ENCODE results near the gene SPRR1A.

Gene SPRR1A

GRCh38 chr1:152983743-152984142, at the start of gene SPRR1A:
TSS of gene SPRR1A (plus strand) at chr1:152984081. CDS start at chr1:152985231, 1,150 bp downstream.
- DNase-seq (ENCODE audit: low read depth) = no peak

- DNase-seq (ENCODE audit: low read depth) = no peak
Measured at GRCh38 chr1:152940614-152941013, 43.3 kb upstream of the SPRR1A start.

GRCh38 chr1:152941037-152941711, 42.7 kb upstream of the SPRR1A start:
- no peak for DNase-seq (ENCODE audit: low read depth)

- no peak for DNase-seq (ENCODE audit: low read depth)
Measured at GRCh38 chr1:152942161-152942560, 41.7 kb upstream of the SPRR1A start.

GRCh38 chr1:152946248-152946647, 37.6 kb upstream of the SPRR1A start:
- no peak for DNase-seq (ENCODE audit: low read depth)

- no peak for DNase-seq (ENCODE audit: low read depth)
Measured at GRCh38 chr1:152946651-152947256, 37.1 kb upstream of the SPRR1A start, which contains the start of gene SPRR5. TSS of gene SPRR5 (plus strand) at chr1:152947206. CDS start at chr1:152948555, 1,349 bp downstream.

GRCh38 chr1:152951711-152952110, 32.2 kb upstream of the SPRR1A start:
- no peak for DNase-seq (ENCODE audit: low read depth)

GRCh38 chr1:152953761-152954160, 30.1 kb upstream of the SPRR1A start:
- no peak for DNase-seq (ENCODE audit: low read depth)

GRCh38 chr1:152954436-152954835, 29.4 kb upstream of the SPRR1A start:
- DNase-seq (ENCODE audit: low read depth) = no peak

GRCh38 chr1:152957561-152957960, 26.3 kb upstream of the SPRR1A start:
- DNase-seq (ENCODE audit: low read depth) = no peak

- no peak for DNase-seq (ENCODE audit: low read depth)
Measured at GRCh38 chr1:152959273-152959672, 24.6 kb upstream of the SPRR1A start.

- no peak for DNase-seq (ENCODE audit: low read depth)
Measured at GRCh38 chr1:152959801-152960451, 24.0 kb upstream of the SPRR1A start.

- no peak for DNase-seq (ENCODE audit: low read depth)
Measured at GRCh38 chr1:152960452-152961044, 23.3 kb upstream of the SPRR1A start.

- no peak for DNase-seq (ENCODE audit: low read depth)
Measured at GRCh38 chr1:152961226-152961891, 22.5 kb upstream of the SPRR1A start.

GRCh38 chr1:152962876-152963415, 20.9 kb upstream of the SPRR1A start:
- DNase-seq (ENCODE audit: low read depth) = no peak

- DNase-seq (ENCODE audit: low read depth) = no peak
Measured at GRCh38 chr1:152964536-152964935, 19.3 kb upstream of the SPRR1A start.

- no peak for DNase-seq (ENCODE audit: low read depth)
Measured at GRCh38 chr1:152965853-152966252, 18.0 kb upstream of the SPRR1A start.

GRCh38 chr1:152967201-152967600, 16.7 kb upstream of the SPRR1A start:
- no peak for DNase-seq (ENCODE audit: low read depth)

GRCh38 chr1:152968248-152968647, 15.6 kb upstream of the SPRR1A start:
- DNase-seq (ENCODE audit: low read depth) = no peak

- DNase-seq (ENCODE audit: low read depth) = no peak
Measured at GRCh38 chr1:152969036-152969435, 14.8 kb upstream of the SPRR1A start.

- DNase-seq (ENCODE audit: low read depth) = no peak
Measured at GRCh38 chr1:152970495-152970894, 13.4 kb upstream of the SPRR1A start, which contains the start of gene SPRR4. TSS of gene SPRR4 (plus strand) at chr1:152970648. CDS start at chr1:152971891, 1,243 bp downstream.
